GM19099 (cell line): ENCODE measurements around the gene MGLL.

Experiments used
- POLR2A ChIP-seq: IDR thresholded peaks from 3 replicates; pipeline ENCODE4 v1.6.1; 2011; ENCODE audit warnings: low read depth; ENCODE audit not compliant: insufficient read length; ENCODE audit errors: extremely low read depth

The MGLL gene

GRCh38 chr3:127808197-127808596 lies 14.1 kb downstream of the MGLL start:
- no peak for TF ChIP-seq POLR2A

- TF ChIP-seq POLR2A = no peak
These were observed 17.1 kb downstream of the MGLL start for GRCh38 chr3:127805026-127805753.

GRCh38 chr3:127804141-127804540 lies 18.2 kb downstream of the MGLL start:
- TF ChIP-seq POLR2A = no peak

DNA sequence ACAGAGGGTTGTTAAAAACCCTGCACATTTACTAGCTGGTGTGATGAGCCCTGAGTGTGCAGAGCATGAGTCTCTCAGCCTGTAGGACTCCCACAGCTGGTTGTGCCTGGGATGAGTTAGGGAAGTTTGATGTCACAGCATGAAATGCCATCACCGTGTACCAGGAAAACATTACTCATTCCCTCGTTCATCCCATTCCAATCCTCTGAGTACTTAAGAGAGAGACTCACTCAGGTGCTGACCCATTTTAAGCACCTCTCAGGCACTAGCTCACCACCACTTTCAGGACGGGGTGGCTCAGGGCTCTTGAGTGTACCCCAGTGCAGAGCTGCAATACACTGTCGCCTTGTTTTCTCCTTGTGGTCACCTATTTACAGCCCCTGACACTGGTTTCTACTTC lies 18.7 kb downstream of the MGLL start:
- TF ChIP-seq POLR2A = no peak

DNA sequence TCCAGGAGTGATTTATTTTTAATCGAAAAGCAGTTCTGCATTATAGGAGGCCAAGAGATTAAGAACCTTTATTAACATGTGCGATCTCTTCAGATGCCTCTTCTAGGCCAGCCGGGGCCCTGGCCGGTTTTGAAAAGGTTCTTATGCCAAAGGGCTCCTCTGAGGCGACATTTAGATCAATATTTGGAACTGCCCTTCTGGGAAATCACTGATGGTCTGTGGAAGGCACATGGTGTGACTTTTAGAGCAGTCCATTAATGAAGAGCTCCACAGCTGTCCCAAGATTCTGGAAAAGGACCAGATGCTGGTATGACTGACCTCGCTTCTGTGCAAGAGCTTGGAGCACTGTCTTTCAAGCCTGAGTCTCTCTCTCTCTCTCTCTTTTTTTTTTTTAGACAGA lies 19.7 kb downstream of the MGLL start:
- TF ChIP-seq POLR2A = no peak

GRCh38 chr3:127801731-127802313 lies 20.5 kb downstream of the MGLL start:
- TF ChIP-seq POLR2A = no peak

- no peak for TF ChIP-seq POLR2A
These were observed 21.8 kb downstream of the MGLL start for GRCh38 chr3:127800508-127800907.

DNA sequence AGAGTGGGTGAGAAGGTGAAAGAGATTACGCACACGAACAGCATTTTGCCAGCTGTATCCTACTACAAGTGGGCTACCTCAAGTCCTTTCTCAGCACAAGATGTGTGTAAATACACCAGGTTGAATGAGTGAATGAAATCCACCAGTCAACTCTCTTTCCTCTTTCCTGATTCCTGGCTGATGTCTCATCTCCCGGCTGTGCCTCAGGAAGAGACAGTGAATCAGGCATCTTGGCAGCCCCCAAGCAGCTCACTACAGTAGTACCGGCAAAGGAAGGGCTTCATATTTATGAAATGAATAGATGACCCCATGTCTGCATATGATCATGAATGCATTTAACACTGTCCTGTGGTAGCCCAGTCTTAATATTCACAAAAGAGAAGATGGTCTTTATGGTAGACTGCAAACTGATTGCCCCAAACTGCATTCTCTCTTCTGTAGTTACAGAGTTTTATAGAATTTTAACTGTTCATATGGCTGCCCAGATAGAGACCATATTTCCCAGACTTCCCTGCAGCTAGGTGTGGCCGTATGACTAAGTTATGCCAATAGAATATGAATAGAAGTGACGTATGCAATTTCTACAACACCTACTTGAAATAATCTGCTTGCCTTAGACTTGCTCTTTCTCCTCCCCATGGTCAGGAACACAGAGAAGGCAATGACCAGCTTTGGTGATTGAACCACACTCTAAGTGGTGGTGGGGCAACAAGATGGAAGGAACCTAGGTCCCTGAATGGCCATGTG lies 22.7 kb downstream of the MGLL start:
- TF ChIP-seq POLR2A = no peak

DNA sequence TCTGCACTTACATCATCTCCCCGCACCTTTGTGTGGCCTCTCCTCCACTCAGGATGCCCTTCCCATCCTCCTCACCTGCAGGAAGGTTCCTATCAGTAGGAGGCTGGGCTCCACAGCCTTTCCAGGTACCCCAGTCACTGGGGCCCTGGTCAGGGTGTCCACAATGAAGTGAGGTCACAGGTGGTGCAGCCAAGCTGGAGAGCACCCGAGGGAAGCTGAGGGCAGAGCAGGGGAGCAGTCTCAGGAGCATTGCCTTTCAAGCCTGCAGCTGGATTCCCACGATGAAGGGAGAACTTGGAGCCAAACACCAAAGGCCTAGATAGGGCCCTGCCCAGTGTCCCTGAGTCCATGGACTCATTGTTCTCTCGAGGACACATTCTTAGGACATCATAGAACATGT lies 23.6 kb downstream of the MGLL start:
- no peak for TF ChIP-seq POLR2A

DNA sequence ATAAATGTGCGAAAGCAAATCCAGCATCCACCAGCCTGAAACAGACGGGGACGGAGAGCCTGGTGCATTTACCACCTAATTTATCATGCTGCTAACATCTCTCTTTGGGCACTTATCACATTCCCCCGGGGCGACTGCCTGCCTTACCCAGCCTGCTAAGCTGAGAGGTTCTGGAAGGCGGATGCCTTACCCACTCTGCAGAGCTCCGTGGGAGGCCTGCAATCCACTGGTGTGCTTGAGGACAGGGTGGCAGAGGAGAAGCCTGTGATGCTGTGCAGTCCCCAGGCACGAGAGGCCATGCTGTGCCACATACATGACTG lies 25.5 kb downstream of the MGLL start:
- no peak for TF ChIP-seq POLR2A

- no peak for TF ChIP-seq POLR2A
These were observed 26.1 kb downstream of the MGLL start for GRCh38 chr3:127796045-127796830.

- no peak for TF ChIP-seq POLR2A
These were observed 27.3 kb downstream of the MGLL start for GRCh38 chr3:127794972-127795371.

GRCh38 chr3:127794402-127794801 lies 27.9 kb downstream of the MGLL start:
- TF ChIP-seq POLR2A = no peak

GRCh38 chr3:127792541-127793292 lies 29.6 kb downstream of the MGLL start:
- no peak for TF ChIP-seq POLR2A
